GM12865 (cell line): ENCODE measurements around the gene KDM6B.
"Not testable (repeated sequence)": the region's sequence is repeated elsewhere in the genome, so short reads cannot be mapped to it uniquely, and the experiment has no call there.

ENCODE experiments used
- DNase-seq: peaks from one replicate; pipeline ENCODE4 v3.0.0; 2010; ENCODE audit warnings: low read depth
- H3K4me3 ChIP-seq: 2 replicates; pipeline ENCODE4 v1.5.1; 2011; ENCODE audit warnings: mild to moderate bottlenecking, low read depth, low read length, control low read depth
- CTCF ChIP-seq: IDR thresholded peaks from 2 replicates; pipeline ENCODE4 v1.5.1; 2011; ENCODE audit warnings: low read length, control low read depth, low read depth, inconsistent platforms; ENCODE audit not compliant: insufficient read depth; ENCODE audit errors: missing control alignments

KDM6B gene

GRCh38 chr17:7797976-7798375 lies 36.0 kb upstream of the KDM6B start:
- no peak for DNase-seq

GRCh38 chr17:7798839-7799238 lies 35.2 kb upstream of the KDM6B start:
- H3K4me3 ChIP-seq: no peak overlapping the region
- TF ChIP-seq CTCF: no peak
- no peak for DNase-seq

More at GRCh38 chr17:7797976-7798375, 36.0 kb upstream of the KDM6B start:
- no peak for TF ChIP-seq CTCF
- H3K4me3 ChIP-seq: no peak overlapping the region

GRCh38 chr17:7803981-7804380 lies 30.0 kb upstream of the KDM6B start:
- no peak for DNase-seq
- H3K4me3 ChIP-seq: no peak overlapping the region
- TF ChIP-seq CTCF: no peak

- no peak for DNase-seq
- no peak for TF ChIP-seq CTCF
- H3K4me3 ChIP-seq: no peak overlapping the region
These were observed 27.4 kb upstream of the KDM6B start for GRCh38 chr17:7806587-7806986.

GRCh38 chr17:7807206-7807605 lies 26.8 kb upstream of the KDM6B start:
- no peak overlapping the region for H3K4me3 ChIP-seq
- no peak for DNase-seq
- TF ChIP-seq CTCF: no peak

DNA sequence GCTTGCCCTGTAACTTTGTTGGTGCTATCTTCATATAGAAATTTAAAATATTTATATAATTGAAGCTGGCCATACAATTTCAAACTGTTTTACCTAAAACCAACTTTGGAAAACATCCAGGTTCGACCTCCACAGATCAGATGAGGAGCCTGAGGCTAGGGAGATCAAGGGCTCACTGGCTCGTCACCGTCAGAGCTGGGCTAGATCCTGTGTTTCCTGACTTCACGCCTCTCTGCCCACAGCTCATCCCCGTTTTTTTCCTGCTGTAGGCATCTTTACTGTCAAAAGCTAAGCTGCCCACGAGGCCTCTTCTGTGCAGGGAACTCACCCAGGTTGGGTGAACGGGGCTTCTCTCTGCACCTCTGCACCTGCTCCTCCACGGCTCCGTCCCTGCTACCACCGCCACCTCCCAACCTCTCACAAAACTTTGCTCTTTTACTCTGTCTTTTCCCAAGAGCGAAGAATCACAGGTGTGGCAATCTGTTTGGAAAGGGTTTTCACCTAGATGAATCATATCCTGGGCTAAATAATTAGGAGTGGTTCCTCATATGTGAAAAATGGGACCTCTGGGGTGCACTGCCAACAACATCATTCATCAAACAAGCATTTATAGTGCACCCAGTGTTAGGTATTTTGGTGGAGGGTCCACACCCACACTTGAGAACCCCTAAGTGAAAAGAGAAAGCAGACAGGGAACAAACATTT lies 24.8 kb upstream of the KDM6B start:
- no peak for TF ChIP-seq CTCF
- DNase-seq: no peak
- H3K4me3 ChIP-seq: no peak overlapping the region

GRCh38 chr17:7809791-7810343 lies 24.1 kb upstream of the KDM6B start:
- not testable (repeated sequence) for DNase-seq, H3K4me3 ChIP-seq
